D721Med (cell line): ENCODE data around the gene ARL8B.

Experiments used
- DNase-seq: peaks from one replicate; pipeline ENCODE4 v3.0.0; 2011; ENCODE audit warnings: low spot score; ENCODE audit not compliant: insufficient read length
- FAIRE-seq: peaks from 2 replicates; lab custom pipeline; 2011; peaks lifted over from hg19 to GRCh38; lab: Jason Lieb, UNC
- TF ChIP-seq, protein P1 (sequence below): IDR thresholded peaks from 2 replicates; pipeline ENCODE4 v1.5.1; 2012; ENCODE audit warnings: mild to moderate bottlenecking, control low read depth; ENCODE audit not compliant: insufficient read depth; ENCODE audit errors: missing control alignments

Gene ARL8B

DNA sequence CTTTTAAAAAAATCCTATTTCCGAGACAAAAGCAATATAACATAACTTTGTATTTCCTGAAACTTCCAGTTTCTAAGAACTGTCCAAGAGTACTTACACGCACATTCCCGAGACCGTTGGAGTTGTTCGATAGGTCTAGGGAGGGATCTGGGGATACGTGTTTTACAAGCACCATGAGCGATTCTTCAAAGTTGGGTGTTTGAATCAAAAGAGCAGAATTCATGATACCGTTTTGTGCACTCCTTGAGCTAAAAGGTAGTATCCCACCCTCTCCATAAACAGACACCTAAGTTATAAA, 64.7 kb downstream of the ARL8B start:
- FAIRE-seq: no peak
- TF ChIP-seq, protein P1, sequence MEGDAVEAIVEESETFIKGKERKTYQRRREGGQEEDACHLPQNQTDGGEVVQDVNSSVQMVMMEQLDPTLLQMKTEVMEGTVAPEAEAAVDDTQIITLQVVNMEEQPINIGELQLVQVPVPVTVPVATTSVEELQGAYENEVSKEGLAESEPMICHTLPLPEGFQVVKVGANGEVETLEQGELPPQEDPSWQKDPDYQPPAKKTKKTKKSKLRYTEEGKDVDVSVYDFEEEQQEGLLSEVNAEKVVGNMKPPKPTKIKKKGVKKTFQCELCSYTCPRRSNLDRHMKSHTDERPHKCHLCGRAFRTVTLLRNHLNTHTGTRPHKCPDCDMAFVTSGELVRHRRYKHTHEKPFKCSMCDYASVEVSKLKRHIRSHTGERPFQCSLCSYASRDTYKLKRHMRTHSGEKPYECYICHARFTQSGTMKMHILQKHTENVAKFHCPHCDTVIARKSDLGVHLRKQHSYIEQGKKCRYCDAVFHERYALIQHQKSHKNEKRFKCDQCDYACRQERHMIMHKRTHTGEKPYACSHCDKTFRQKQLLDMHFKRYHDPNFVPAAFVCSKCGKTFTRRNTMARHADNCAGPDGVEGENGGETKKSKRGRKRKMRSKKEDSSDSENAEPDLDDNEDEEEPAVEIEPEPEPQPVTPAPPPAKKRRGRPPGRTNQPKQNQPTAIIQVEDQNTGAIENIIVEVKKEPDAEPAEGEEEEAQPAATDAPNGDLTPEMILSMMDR: no peak
- no peak for DNase-seq

DNA sequence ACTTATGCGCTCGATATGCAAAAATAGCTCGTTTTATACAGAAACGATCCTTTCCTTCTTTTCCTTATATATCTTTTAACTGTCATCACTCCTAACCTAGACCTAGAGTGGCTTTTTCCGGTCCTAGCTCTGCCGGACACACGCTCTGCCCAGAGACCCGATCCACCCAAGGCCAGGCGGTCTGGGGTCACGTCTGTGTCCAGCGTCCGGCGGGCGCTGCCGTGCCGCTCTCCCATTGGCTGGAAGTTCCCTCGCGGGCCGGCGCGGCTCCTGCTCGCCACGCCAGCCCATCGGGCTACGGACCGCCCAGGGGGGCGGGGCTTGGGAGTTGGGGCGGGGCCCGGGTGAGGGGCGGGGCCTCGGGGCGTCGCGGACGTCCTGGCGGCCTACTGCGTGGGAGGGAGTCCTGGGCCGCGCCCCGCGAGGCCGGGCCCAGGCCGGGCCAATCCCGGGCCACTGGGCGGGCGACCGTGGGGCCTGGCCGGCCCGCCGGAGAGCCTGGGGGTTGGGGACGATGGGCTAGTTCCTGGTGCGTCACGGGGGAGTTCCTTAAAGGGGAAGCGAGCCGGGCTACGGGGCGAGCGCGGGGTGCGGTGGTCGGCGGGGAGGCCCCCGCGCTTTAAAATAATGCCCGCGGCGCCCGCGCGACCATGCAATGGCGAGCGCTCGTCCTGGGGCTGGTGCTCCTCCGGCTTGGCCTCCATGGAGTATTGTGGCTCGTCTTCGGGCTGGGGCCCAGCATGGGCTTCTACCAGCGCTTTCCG, 65.2 kb downstream of the ARL8B start, which contains the start of gene EDEM1:
Gene EDEM1, plus strand, starts transcription at position 552 of the 764 bp plus-strand sequence. Its CDS starts 99 bp downstream, at position 651.
- DNase-seq (peak; percentile 93), FAIRE-seq (no peak)
- TF ChIP-seq, protein P1: no peak

DNA sequence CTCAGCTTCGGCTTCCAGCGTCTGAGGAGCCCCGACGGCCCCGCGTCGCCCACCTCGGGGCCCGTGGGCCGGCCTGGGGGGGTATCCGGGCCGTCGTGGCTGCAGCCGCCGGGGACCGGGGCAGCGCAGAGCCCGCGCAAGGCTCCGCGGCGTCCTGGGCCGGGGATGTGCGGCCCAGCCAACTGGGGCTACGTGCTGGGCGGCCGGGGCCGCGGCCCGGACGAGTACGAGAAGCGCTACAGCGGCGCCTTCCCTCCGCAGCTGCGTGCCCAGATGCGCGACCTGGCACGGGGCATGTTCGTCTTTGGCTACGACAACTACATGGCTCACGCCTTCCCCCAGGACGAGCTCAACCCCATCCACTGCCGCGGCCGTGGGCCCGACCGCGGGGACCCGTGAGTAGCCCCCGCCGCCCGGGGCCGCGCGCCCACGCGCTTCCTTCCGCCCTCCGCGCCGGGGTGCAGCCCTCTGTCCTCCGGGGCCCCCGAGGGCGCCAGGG, 65.9 kb downstream of the ARL8B start:
- no peak for DNase-seq
- no peak for FAIRE-seq
- TF ChIP-seq, protein P1: no peak

DNA sequence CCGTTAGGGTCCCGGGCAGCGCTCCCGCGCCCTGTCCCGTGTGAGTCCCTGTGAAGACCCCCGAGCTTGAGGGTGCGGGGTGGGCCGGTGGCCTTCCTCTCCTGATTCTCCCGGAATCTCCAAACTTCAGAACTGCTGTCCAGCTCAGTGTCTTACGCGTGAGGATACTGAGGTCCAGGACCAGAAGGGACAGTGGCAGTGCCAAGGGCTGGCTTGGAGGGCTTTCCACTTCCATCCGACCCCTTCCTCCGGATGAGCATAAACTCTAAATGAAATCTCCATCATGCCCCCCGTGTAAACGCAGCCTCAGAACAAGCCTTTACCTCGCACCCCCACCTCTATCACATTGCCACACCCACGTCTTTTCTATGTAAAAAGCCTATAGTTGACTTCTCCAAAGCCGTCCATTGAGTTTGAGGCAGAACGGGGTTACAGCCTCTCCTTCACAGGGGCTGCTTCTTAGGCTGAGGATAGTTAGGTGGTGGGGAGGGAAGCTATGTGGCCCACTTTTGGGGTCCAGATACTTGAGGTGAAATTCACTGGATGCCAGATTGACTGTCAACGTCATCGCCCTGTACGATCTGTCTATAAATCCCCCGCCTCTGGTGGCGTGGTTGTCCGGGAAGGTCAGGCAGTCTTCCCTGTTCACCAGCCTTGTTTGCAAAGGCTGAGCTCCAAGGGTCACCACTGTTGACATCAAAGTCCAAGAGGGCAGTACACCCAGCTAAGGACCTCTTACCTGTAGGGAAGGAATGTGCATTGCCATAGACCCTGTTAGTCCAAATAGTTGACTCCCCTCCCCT, 66.5 kb downstream of the ARL8B start:
- DNase-seq (no peak), FAIRE-seq (no peak)
- TF ChIP-seq, protein P1: no peak

DNA sequence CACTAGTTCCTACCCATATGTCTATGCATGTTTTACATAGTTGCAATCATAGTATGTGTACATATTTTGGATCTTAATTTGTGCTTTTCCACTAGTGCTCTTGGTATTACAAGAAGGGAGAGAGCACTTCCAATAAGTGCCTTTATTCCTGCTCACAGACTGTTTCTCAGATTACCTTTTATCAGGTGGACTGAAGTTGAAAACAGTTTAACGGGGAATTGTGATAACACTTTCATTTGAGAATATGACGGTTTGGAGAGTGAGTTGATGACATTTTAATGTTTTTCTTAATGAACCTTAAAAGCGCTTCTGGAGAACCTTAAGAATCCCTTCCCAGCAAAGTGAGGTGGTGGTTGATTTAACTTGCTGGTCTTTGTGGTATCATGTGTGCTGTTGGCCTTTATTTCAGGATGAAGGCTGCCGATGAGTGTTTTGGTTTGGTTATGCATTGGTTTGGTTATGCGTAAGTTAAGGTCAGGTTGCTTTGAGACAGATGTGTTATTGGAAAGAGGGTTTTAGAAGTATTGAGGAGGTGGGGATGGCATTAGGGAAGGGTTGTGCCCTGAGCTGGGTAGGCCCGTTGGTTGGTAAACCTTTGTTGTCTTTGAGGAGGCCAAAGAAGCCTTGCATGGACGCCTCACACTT, 68.2 kb downstream of the ARL8B start:
- no peak for FAIRE-seq
- TF ChIP-seq, protein P1: no peak
- no peak for DNase-seq

DNA sequence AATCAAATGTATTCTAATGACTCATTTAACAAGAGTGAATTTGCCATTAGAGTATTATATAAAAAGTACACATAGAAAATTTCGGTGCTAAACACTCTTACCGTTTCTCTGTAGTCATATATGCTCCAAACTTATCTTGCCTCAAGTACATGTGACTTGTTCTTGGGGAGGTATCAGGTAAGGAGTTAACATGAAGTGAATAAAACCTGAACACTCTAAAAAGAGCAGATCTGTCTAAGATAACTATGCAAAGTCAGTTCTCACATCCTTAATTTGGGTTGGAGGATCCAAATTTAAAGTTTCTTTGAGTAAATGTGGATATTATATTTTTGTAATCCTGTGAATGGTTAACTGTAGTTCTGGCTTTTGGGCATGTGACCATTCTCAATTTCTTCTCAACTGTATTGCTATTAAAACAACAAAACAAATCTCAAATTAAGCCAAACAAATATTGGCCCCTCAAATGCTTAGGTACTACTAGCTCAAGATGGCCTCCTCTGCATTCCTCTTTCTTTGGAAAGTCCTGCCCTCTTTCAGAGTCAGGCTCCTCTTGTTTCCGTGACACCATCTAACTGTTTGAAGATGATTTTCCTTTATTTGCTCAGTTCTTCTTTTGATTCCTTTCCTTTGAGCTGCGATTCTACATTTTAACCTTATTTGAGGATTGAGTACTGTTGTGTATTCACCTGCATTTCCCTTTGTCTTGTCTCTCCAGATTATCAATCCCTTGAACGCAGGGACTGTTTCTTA, 69.6 kb downstream of the ARL8B start:
- DNase-seq: no peak
- TF ChIP-seq, protein P1: no peak
- FAIRE-seq: no peak
